T-helper 2 cell treated with Interferon-gamma antibody and Interleukin-4, amounts not matched to agents 5 μg/mL and 100 μg/mL, for 36 hours (primary cell): Measurements from ENCODE around the gene CD74.

Experiments
- DNase-seq: peaks from one replicate; pipeline ENCODE4 v3.0.0; 2021; ENCODE audit warnings: low spot score
- H3K27ac Mint-ChIP-seq: one replicate; pipeline ENCODE4 v1.8.0; 2021; ENCODE audit warnings: mild to moderate bottlenecking, mixed read lengths
- H3K27me3 Mint-ChIP-seq: one replicate; pipeline ENCODE4 v1.8.0; 2021; ENCODE audit warnings: low read depth, mixed read lengths
- H3K36me3 Mint-ChIP-seq: one replicate; pipeline ENCODE4 v1.8.0; 2021; ENCODE audit warnings: low read depth, mixed read lengths
- H3K4me1 Mint-ChIP-seq: one replicate; pipeline ENCODE4 v1.8.0; 2021; ENCODE audit warnings: low read depth, mixed read lengths
- H3K4me3 Mint-ChIP-seq: one replicate; pipeline ENCODE4 v1.8.0; 2022; ENCODE audit warnings: mild to moderate bottlenecking, moderate library complexity, mixed read lengths
- H3K9me3 Mint-ChIP-seq: one replicate; pipeline ENCODE4 v1.8.0; 2021; ENCODE audit warnings: mixed read lengths

The CD74 gene

DNA sequence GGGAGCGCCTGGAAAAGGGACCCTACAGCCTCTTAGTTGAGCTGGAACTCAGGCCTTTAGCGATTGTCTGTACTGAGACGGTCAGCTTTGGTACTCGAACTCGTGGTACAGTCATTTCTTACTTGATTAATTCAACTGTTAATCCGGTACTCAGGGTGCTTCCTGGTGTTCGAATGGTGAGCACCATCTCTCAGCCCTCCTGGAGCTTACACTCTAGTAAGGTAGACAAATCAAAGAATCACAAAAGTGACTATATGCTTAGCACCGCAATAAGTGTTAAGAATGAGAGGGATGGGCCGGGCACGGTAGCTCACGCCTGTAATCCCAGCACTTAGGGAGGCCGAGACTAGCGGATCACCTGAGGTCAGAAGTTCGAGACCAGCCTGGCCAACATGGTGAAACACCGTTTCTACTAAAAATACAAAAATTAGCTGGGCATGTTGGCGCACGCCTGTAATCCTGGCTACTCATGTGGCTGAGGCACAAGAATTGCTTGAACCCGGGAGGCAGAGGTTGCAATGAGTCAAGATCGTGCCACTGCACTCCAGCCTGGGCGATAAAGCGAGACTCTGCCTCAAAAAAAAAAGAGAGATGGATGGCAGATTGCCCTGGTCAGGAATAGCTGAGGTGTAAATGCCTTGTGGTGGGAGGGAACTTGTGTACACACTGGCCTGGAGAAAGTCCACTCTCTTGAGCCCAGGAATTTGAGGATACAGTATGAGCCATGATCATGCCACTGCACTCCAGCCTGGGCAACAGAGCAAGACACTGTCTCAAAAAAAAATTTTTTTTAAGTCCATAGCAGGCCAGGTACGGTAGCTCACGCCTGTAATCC lies 54.2 kb downstream of the CD74 start:
- H3K4me3 Mint-ChIP-seq = peak overlapping the region; percentile 89
- H3K9me3 Mint-ChIP-seq = no peaks in the 10 kb centered on the region
- peaks cover 2% of the 10 kb centered on the region for H3K27me3 Mint-ChIP-seq
- DNase-seq = no peak
- H3K36me3 Mint-ChIP-seq = peaks cover 23% of the 10 kb centered on the region
- peaks cover 13% of the 10 kb centered on the region for H3K4me1 Mint-ChIP-seq
- H3K27ac Mint-ChIP-seq = peak overlapping the region; percentile 84

DNA sequence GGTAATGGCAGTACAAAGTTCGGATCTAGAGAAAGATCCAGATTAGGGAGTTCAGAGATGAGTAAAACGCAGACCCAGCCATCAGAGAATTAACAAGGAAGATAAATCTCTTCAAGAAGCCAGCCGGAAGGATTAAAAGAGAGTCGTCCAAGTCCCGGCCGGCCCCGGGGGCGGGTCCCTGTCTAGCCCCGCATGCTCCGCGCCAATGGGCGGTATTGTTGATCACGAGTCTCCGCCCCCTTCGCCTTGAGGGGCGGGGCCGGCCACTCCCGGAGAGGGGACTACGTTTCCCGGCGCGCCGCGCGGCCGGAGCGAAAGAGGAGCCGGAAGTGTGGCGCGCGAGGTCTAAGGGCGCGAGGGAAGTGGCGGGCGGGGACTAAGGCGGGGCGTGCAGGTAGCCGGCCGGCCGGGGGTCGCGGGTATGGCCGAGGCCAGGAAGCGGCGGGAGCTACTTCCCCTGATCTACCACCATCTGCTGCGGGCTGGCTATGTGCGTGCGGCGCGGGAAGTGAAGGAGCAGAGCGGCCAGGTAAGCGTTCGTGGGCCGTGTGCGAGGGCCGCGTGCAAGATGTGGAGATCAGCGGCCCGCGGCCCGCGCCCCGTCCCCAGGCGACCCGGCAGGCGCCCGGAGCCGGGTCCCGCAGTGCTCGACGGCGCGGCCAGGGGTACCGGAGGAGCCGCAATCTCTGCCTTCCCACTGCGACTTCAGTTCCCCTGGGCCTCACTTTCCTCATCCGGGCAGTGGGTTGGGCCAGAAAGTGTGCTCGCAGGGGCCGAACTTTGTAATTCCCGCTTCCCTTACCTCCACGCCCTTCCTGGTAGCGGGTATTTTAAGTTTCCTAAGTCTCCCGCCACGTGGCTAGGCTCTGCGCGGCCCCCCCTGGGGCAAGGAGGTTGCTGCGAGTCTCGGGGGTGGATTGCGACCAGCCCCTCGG lies 55.1 kb downstream of the CD74 start, which contains the start of gene TCOF1:
Gene TCOF1 (plus strand): TSS at position 372 of the 935 bp plus-strand sequence. CDS start 50 bp downstream, at position 422.
- H3K4me3 Mint-ChIP-seq = peak within 1 kb of the TSS; percentile 89
- H3K27me3 Mint-ChIP-seq = peaks cover 2% of the 10 kb centered on the region
- H3K27ac Mint-ChIP-seq = peak within 1 kb of the TSS; percentile 84
- H3K9me3 Mint-ChIP-seq = no peaks in the 10 kb centered on the region
- H3K36me3 Mint-ChIP-seq = peaks cover 21% of the 10 kb centered on the region
- DNase-seq = peak; percentile 96
- H3K4me1 Mint-ChIP-seq = peaks cover 13% of the 10 kb centered on the region

GRCh38 chr5:150356575-150357294 lies 56.0 kb downstream of the CD74 start:
- peaks cover 16% of the 10 kb centered on the region for H3K36me3 Mint-ChIP-seq
- peak overlapping the region; percentile 80 for H3K27ac Mint-ChIP-seq
- peak overlapping the region; percentile 79 for H3K4me3 Mint-ChIP-seq
- H3K9me3 Mint-ChIP-seq = no peaks in the 10 kb centered on the region
- H3K27me3 Mint-ChIP-seq = peaks cover 4% of the 10 kb centered on the region
- peaks cover 13% of the 10 kb centered on the region for H3K4me1 Mint-ChIP-seq
- no peak for DNase-seq

DNA sequence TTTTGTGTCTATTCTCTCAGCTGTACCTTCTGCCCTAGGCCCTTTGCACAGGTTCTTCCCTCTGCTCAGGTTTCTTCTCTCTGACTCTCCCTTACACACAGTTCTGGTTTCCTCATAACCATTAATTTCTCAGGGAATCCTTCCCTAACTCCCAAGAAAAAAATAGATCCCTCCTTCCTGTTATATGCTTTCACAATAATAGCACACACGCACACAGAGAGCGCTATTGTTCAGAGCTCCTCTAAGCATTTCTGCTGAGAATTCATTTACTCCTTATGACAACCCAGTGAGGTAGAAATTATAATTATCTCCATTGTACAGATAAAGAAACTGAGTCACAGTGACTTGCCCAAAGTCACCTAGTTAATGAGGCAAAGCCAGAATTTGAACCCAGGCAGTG lies 56.9 kb downstream of the CD74 start:
- Mint-ChIP-seq H3K9me3 (no peaks in the 10 kb centered on the region), H3K27ac (no peak overlapping the region), H3K4me3 (no peak overlapping the region), H3K4me1 (peaks cover 19% of the 10 kb centered on the region), H3K36me3 (peaks cover 11% of the 10 kb centered on the region), H3K27me3 (peaks cover 4% of the 10 kb centered on the region)
- DNase-seq = no peak

DNA sequence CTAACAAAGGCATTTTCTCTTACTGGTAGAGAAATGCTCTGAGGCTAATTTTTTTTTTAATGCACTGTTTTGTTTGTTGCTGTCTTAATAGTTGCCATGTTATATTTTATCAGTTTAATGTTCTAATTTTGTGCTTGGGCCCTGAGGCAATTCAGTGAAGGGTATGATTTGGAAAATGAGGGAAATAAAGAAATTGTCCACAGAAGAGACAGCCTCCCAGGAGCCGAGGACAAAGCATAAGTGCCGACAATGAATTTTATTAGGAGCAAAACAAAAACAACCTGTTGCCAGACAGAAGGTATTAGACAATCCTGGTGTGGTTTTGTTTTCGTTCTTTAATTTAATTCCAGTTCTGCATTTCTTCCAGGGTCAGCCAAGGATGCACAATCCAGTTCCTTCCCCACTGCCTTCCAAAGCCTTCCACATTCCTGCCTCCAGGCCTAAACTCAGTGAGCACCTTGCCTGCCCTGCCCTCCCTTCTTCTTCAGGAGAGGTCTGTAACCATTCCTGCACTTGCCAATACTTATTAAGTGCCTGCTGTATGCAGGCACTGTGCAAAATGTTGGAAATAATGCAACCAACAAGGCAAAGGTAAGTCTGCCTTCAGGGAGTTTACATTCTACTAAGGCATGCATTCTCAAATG lies 59.6 kb downstream of the CD74 start:
- H3K4me1 Mint-ChIP-seq = peaks cover 11% of the 10 kb centered on the region
- DNase-seq = no peak
- H3K27ac Mint-ChIP-seq = no peak overlapping the region
- no peaks in the 10 kb centered on the region for H3K36me3 Mint-ChIP-seq
- no peaks in the 10 kb centered on the region for H3K9me3 Mint-ChIP-seq
- H3K27me3 Mint-ChIP-seq = peaks cover 4% of the 10 kb centered on the region
- H3K4me3 Mint-ChIP-seq = no peak overlapping the region

DNA sequence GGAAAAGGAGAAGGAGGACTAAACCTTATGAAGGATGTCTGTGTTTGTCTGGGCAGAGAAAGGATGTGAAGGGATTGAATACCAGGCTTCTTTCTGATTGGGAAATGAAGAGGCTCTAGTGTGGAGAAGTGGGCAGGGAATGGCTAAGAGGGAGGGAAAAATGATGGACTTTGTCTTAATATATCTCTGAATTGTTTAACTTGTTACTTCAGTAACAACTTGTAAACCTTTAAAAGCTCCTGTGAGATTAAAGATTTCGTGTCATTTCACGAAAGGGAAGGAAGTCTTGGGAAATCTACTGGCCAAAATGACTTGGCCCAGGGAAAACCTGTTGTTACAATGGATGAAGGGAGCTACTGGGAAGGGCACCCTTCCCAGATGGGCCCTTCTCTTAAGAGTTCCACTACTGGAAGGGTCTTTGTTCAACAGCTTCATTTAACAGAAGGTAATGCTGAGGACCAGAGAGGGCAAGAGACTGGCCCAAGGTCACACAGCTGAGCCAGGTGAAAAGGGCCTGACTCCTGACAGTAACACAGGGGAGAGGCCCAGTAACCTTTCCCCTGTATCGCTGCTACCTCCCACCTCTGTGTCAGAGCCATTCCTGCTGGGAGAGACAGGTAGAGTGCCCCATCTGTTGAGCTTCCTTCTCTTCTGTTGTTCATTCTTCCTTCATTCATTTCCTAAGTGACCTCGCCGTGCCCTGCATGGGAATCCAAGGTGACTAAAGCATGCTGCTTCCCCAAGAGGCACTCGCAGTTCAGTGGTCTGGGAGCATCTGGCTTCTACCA lies 60.3 kb downstream of the CD74 start:
- no peak overlapping the region for H3K4me3 Mint-ChIP-seq
- H3K27ac Mint-ChIP-seq = no peak overlapping the region
- no peaks in the 10 kb centered on the region for H3K36me3 Mint-ChIP-seq
- no peak for DNase-seq
- no peaks in the 10 kb centered on the region for H3K9me3 Mint-ChIP-seq
- peaks cover 11% of the 10 kb centered on the region for H3K4me1 Mint-ChIP-seq
- peaks cover 4% of the 10 kb centered on the region for H3K27me3 Mint-ChIP-seq
